ENCODE results near the gene TFAP2E.

The TFAP2E gene

DNA sequence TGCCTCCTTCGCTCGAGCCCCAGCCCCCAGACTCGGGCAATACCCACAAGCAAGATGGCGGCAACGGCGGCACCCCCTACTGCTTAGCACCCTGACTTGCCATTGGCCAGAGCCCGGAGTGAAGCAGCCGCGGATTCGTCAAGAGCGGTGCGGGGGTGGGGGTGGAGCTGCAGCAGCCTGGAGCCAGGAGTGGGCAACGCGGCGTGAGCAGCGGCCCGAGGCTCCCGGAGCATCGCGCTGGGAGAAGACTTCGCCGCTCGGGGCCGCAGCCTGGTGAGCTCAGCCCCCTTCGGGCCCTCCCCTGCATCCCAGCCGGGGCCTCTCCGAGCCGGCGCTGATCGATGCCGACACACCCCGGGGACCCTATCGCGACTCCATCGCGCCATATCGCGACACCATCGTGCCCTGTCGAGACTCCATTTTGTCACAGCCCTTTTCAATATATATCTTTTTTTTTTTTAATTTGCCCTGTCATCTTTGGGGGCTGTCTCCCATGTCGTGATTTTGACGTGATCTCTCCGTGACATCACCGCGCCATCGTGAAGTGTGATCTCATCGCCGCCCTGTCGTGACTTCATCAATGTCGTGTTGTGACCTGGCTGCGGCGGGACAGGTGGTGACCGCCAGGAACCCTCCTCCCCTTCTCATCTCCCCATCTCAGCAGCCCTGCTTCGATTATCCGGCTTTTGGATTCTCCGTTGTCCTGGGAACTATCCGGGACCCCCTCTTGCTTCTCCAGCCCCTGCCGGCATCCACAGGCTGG is 15.3 kb upstream of the TFAP2E start, which contains the start of gene NCDN:
NCDN (plus strand) TSS at position 189 of the 763 bp plus-strand sequence; CDS start at position 581, 392 bp downstream.
- DNase-seq: peak; percentile 98

DNA sequence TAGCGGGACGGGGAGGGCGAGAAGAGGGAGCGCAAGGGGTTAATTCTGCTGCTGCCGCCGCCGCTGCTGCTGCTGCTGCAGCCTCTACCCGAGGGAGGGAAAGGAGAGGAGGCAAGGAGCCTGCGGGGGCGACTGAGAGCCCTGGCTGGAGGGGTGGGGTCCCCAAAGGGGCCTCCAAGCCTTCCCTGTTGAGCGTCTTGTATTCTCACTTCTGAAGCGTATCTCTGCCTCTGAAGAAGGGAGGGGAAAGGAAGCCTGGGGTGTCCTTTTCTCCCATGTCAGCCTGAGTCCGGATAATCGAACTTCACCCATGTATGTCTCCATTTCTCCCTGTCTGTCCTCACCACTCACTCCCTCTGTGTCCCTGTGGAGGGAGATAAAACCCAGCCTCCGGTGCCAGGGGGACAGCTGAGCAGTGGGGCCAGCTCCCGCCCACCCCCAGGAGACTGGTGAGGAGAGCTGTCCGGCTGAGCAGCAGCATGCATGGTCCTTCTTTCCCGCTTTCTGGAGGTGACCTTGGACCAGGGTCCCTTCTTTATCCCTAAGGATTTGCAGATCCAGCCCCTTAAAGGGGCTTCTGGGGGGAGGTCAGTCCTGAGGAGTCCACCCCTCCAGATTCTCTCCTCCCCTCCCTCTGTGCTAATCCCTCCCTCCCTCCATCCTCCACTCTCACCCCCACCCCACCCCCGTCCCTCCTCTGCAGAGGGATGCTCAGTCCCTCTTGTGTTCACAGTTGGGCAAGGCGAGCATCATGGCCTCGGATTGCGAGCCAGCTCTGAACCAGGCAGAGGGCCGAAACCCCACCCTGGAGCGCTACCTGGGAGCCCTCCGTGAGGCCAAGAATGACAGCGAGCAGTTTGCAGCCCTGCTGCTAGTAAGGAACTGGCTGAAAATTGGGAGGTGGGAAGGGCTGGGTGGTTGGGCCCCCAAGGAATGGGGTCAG is 14.5 kb upstream of the TFAP2E start:
- no peak for DNase-seq

DNA sequence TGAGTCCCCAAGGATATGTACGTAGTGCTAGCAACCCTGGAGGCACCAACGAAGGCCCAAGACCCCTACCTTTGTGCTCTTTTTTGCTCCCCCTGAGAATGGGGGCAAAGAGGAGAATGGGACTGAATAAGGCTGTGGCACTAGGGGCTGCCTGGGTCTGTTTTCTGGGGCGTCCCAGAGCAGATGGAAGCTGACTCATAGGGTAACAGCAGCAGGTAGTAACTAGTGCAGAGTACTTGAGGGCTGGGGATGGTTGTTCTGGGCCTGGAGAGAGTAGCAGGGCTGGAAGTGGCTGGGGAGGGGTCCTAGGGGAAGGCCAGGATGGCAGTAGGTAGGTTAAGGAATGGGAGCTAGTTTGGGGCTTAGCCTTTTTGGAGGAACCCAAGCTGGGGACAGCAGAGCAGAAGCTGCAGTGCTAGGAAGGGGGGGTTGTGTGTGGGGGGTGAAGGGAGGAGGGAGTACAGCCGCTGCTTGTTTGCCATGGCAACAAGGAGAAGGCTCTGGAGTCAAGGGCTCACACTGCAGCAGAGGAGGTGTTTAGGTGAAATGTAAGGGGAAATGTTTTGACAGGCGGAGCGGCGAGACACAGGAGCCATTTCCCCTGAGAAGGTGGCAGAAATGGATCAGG is 13.7 kb upstream of the TFAP2E start:
- DNase-seq: no peak

DNA sequence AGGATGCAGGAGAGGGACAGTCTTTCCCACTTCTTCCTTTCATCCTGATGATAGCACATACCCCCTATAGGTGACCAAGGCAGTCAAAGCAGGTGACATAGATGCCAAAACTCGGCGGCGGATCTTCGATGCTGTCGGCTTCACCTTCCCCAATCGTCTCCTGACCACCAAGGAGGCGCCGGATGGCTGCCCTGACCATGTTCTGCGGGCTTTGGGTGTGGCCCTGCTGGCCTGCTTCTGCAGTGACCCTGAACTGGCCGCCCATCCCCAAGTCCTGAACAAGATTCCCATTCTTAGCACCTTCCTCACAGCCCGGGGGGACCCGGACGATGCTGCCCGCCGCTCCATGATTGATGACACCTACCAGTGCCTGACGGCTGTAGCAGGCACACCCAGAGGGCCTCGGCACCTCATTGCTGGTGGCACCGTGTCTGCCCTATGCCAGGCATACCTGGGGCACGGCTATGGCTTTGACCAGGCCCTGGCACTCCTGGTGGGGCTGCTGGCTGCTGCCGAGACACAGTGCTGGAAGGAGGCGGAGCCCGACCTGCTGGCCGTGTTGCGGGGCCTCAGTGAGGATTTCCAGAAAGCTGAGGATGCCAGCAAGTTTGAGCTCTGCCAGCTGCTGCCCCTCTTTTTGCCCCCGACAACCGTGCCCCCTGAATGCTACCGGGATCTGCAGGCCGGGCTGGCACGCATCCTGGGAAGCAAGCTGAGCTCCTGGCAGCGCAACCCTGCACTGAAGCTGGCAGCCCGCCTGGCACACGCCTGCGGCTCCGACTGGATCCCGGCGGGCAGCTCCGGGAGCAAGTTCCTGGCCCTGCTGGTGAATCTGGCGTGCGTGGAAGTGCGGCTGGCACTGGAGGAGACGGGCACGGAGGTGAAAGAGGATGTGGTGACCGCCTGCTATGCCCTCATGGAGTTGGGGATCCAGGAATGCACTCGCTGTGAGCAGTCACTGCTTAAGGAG is 12.6 kb upstream of the TFAP2E start:
- no peak for DNase-seq

DNA sequence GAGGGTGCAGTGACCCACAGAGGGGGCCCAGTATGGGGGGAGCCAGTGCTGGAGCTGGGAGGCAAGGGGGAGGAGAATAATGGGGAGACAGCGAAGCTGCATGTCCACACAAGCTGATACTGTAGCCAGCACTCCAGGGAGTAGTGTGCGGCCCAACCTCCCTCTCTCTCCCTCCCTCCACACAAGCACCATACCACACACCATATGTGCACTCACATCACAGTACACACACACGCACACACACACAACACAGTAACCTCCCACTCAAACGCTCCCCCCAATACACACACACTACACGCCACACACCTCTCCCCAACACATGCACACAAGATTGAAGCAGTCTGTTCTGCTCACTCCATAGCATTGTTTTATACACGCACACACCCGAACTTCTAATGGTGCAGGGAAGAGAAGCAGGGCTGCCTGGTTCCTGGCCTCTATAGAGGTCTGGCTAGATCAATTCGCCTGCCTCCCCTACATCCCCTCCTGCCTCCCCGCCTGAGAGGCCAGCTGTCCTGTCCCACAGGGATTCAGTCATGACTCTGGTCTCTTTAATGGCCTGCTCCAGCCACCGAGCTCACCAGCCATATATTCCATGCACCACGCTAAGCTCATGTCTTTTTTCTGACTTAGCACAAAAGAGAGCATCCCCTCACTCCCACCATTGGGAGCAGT is 11.7 kb upstream of the TFAP2E start:
- DNase-seq: no peak

DNA sequence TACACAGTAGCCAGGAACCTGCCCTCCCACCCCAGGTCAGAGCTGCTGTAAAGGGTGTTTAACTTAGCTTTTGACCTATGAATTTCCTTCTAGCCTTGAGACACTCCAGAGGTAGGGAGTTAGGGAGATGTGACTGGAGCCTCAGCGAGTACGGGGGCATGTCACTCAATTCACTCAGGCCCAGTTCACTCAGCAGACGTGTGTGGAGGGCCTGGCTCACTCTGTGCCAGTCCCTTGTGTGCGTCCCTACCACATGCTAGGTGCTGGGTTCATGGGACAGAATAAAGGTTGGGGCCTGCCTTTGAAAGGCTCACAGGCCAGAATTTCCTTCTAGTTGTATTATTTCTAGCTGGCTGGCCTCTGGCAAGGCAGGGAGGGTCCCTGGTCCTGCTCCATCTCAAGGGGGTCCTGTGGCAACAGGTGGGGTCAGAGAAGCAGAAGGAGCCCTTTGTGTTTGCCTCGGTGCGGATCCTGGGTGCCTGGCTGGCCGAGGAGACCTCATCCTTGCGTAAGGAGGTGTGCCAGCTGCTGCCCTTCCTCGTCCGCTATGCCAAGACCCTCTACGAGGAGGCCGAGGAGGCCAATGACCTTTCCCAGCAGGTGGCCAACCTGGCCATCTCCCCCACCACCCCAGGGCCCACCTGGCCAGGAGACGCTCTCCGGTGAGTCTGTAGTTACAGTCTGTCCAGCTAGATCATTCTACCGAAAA is 11.0 kb upstream of the TFAP2E start:
- DNase-seq: no peak

DNA sequence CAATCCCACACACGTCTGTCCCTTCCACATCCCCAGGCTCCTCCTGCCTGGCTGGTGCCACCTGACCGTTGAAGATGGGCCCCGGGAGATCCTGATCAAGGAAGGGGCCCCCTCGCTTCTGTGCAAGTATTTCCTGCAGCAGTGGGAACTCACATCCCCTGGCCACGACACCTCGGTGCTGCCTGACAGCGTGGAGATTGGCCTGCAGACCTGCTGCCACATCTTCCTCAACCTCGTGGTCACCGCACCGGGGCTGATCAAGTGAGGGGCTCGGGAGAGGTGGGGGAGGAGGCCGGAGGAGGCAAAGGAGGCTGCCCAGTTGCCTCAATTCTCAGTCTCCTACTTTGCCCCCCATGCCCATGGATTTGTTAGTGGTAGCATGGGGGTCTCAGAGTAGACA is 9.9 kb upstream of the TFAP2E start:
- DNase-seq: no peak

DNA sequence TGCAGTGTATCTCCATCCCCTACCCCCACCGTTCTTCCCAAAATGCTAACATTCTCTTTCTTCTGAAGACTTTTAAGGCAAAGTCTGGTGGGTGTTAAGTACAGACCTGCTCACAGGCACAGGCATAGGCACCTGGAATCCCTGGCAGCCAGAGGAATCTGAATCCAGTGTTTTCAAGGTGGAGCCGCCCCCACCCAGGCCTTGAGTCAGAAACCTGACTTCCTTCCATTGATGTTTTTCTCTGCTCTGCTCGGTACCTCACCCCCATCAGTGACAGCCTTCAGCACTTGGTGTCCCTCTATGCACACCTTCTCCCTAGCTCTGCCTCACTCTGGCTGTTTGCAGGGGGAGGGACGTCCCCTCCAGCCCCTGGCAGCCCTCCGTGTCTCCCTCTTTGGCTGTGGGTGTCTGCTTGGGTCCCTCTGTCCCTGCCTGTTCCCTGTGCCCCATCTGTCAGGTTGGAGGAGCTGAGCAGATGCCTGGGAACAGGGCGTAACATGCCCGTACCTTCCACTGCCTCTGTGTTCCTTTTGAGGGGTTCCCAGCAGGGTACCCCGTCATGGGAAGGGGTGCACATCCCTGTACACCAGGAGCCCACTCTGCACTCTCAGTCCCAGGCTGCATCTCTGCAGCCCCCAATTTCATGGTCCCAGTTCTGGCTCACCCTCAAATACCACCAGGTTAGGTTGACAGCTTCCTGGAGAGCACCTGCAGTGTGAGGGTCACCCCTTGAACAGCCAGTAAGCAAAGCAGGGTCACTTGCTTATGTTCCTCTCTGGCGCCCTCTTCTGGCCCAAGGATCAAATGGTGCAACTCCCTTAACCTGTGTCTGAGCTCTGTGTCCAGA is 8.9 kb upstream of the TFAP2E start:
- peak; percentile 89 for DNase-seq

DNA sequence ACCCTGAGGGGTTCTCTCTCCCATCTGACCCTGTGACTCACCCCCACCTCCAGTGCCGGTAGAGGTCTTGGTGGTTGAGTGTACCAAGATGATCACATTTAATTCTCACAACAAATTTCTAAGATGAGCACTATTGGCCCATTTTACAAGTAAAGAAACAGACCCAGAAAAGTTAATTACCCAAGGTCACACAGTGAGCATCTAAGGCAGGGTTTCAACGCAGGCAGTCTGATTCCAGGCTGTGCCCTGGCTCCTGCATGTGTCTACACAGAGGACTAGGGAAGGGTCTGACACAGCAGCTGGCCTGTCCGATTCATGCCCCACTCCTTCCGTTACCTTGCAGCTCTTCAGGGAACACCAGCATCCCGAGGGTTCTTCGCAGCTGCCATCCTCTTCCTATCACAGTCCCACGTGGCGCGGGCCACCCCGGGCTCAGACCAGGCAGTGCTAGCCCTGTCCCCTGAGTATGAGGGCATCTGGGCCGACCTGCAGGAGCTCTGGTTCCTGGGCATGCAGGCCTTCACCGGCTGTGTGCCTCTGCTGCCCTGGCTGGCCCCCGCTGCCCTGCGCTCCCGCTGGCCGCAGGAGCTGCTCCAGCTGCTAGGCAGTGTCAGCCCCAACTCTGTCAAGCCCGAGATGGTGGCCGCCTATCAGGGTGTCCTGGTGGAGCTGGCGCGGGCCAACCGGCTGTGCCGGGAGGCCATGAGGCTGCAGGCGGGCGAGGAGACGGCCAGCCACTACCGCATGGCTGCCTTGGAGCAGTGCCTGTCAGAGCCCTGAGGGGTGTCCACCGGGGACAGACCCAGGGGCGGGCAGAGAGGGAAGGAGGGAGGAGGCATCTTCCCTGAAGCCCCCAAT is 8.0 kb upstream of the TFAP2E start:
- DNase-seq: no peak

DNA sequence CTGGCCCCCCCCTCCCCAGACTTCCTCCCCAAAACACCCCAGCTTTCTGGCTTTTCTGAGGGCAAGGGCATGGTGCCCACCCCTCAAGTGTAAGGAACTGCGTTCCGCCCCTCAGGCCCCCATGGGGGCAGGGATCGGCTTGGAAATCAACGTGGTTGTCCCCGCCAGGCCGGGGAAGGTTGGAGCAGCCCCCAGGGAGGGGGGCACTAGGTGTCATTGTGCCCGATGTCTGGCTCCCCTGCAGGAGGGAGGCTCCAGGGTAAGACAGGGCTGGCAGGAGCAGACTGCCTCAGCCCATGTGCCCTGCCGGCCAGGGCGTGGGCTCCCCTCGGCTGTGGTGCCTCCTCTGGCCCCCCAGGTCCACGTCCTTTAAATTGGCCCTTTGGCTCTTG is 7.4 kb upstream of the TFAP2E start:
- DNase-seq: no peak

DNA sequence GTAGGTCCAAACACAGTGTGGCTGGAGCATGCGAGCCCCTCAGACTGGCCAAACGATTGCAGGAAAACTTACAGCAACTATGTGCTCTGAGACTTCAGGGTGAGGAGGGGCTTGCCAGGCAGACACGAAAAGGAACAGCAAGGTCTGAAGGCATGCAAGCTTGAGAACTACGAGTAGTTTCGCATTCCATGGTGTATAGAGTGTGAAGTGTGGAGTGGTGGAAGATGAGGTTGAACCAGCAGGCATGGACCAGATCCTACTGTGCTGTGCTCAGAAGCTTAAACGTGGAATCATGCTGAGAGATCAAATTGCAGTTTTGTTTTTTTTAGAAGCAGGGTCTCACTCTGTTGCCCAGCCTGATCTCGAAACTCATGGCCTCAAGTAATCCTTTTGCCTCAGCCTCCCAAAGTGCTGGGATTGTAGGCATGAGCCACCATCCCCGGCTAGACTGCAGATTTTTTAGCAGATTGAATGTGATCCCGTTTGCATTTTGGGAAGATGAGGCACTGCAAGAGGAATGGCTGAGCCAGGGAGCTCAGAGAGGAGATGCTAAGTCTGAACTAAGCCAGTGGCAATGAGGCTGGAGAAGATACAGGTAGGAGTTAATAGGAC is 5.1 kb upstream of the TFAP2E start:
- DNase-seq: no peak

DNA sequence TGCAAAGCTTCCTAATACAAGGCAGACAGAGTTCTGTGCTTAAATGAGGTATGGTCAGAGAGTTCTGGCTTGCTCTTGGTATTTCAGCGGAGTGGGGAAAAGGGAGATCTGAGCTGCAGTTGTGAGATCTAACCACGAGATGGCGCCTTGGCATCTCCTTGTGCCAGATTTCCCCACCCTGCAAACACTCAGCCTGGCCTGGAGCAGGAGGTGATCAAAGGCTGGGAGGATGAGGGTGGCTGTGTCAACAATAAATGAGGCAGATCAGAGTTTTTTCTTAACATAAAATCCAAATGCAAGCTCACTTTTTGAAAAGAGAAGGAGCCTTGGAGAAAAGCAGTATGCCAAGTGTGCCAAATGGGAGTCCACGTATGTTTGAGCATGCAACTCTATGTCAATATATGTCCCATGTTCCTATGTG is 4.1 kb upstream of the TFAP2E start:
- DNase-seq: peak; percentile 76

DNA sequence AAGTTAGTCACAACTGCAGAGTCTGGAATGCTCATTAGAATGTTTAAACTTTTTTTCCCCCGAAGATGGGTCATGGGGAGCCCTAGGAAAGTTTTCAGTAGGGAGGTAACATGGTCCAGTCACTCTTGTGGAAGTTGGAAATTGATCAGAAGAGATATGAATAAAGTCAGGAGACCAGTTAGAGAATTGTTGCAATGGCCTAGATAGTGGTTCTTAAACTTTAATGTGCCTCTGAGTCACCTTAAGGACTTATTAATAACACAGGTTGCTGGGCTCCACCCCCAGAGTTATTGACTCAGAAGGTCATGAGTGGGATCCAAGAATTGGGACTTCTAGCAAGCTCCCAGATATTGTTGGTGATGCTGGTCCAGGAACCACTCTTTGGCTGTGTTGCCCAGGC is 3.2 kb upstream of the TFAP2E start:
- no peak for DNase-seq

DNA sequence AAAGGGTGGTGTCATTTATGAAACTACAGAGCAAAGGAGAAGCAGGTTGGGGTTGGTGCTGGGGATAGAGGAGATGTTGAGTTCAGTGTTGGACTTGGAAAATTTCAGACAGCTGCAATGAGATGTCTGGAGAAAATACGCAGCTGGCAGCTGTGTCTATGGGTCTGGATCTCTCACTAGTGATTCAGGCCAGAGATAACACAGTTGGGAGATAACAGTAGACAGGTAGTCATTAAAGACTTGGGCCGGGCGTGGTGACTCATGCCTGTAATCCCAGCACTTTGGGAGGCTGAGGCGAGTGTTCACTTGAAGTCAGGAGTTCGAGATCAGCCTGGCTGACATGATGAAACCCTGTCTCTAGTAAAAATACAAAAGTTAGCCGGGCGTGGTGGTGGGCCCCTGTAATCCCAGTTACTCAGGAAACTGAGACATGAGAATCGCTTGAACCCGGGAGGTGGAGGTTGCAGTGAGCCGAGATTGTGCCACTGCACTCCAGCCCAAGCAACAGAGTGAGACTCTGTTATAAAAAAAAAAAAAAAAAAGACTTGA is 2.5 kb upstream of the TFAP2E start:
- DNase-seq: no peak

DNA sequence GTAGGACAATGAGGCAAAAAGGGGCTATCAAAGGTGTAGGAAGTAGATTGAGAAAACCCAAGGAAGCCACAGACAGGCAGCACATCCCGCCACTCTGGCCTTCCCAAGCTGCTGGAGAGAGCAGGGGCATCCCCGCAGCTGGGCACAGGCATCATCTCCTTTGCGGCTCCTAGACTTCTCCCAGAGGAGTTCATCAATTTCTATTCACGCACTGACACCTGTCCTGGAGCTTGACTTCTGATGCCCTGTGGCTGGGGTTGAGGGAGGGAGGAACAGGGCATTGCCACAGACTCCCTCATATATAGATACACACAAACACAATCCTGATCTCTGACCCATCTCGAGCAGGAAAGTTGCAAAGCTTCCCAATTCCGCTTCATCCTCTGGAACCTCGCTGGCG is 1.9 kb upstream of the TFAP2E start:
- no peak for DNase-seq

DNA sequence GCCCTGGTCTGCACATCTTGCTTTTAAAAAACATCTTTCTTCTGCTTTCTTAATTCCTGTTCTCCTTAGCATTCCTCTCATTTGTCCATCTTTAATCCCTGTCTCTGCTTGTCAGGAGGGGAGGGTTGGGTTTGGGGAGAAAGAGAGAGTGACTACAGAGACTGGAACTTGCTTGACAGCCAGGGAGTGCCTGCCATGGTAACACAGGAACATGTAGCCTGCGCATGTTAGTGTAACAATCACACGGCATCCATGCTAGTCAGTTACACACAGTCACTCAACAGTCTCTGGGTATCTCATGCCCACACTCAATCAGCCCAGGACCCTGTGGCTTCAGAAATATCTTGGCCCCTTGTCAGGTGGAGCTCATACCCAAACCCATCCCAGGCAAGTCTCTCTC is 818 bp upstream of the TFAP2E start:
- DNase-seq: no peak

DNA sequence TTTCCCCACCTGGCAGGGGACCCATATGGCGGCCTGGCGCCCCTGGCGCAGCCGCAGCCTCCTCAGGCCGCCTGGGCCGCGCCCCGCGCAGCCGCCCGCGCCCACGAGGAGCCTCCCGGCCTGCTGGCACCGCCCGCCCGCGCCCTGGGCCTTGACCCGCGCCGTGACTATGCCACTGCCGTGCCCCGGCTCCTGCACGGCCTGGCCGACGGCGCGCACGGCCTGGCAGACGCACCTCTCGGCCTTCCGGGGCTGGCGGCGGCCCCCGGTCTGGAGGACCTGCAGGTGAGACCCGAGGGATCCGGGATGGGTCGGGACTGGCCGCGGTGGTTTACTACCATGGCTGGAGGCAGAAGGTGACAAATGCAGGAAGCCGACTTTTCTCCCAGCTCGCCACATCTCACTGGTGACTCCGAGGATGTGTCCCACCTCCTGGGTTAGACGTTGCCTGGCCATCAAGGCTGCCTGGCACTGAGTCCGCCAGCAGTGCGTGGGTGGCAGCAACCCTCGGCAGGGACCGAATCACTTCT is 1.1 kb downstream of the TFAP2E start:
- no peak for DNase-seq

All from activated CD4-positive, alpha-beta T cell treated with anti-CD3 and anti-CD28 coated beads for 48 hours (primary cell).